Measurements from ENCODE around the gene HSD17B8. TPM values are rescaled to one million over a fixed set of nuclear protein-coding genes. Genes with fewer than 3 reads are reported as not detected.

The HSD17B8 gene
- polyA plus RNA-seq, 2 of the 4 experiments (the other 2 are of a cell fraction) = 9.5 to 16.5 TPM

DNA sequence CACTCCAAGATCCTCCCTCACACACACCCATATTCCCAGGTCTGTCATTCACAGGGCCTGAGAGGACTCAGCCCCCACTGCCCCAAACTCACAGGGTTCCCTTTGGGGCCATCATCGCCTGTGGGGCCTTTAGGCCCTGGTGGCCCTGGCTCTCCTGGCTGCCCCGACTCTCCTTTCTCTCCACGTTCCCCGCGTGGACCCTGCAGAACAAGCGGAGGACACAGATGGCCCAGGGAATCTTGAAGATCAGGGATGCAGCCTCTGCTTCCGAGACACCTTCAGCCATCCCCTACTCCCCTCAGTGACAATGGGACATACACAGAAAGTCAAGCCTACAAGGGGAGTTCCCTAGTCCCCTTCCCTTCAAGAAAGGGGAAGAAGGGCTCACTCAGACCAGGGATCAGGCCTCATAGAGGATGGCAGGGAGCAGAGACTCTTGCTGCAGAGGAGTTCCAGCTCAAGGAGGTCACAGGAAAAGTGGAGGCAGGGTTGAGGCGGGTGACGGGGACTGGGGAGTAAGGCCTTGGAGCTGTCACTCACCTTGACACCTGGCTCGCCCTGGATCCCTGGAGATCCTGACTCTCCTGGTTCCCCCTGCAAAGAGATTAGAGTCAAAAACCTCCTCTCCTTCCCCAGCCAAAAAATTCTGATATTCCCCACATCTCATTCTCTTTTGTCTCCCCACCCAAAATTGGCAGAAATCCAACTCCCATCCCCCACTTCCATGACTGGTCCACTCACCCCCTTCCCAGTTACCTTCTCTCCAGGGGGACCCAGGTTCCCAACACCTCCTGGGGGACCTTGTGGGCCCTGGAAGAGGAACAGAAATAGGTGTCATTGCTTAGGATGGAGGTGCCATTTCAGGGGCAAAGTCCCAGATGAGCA lies 34.9 kb upstream of the HSD17B8 start:
- Histone ChIP-seq H3K4me3 (no peak overlapping the region), H3K9me3 (no peaks in the 10 kb centered on the region), H3K4me1 (no peaks in the 10 kb centered on the region), H3K4me2 (no peak overlapping the region), H3K27ac (no peak overlapping the region)
- 88% methylated on average over 9 of the region's 10 CpGs for WGBS (ENCODE audit: missing lambda C conversion rate)
- FAIRE-seq = no peak
- ATAC-seq = no peak
- CTCF ChIA-PET = interaction anchor here (0.6 kb wide), 1 partner anchor 1253 kb away, joined by 3 read pairs; no protein-coding TSS in a partner anchor
- TF ChIP-seq, protein P1, sequence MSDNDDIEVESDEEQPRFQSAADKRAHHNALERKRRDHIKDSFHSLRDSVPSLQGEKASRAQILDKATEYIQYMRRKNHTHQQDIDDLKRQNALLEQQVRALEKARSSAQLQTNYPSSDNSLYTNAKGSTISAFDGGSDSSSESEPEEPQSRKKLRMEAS (IDR thresholded peaks at IDR 0.05) = no peak
- TF ChIP-seq FOSL2 (IDR thresholded peaks at IDR 0.05) (no peak), FOSL2 (CRISPR knock-in tag; IDR thresholded peaks at IDR 0.05) (no peak), RARB (CRISPR knock-in tag; IDR thresholded peaks at IDR 0.05) (no peak), POLR2AphosphoS2 (conservative IDR thresholded peaks at IDR 0.05; ENCODE audit: low read length) (no peak), CHD4 (IDR thresholded peaks at IDR 0.05; ENCODE audit: borderline replicate concordance) (no peak), RCOR1 (IDR thresholded peaks at IDR 0.05; ENCODE audit: low read depth, low read length) (no peak), CBX2 (IDR thresholded peaks at IDR 0.05; ENCODE audit: borderline replicate concordance, low read depth) (no peak), ZC3H11A (IDR thresholded peaks at IDR 0.05) (no peak), POLR2A (IDR thresholded peaks at IDR 0.05; ENCODE audit: low read length) (no peak), HDAC2 (IDR thresholded peaks at IDR 0.05) (no peak)
- TF ChIP-seq, protein P2, sequence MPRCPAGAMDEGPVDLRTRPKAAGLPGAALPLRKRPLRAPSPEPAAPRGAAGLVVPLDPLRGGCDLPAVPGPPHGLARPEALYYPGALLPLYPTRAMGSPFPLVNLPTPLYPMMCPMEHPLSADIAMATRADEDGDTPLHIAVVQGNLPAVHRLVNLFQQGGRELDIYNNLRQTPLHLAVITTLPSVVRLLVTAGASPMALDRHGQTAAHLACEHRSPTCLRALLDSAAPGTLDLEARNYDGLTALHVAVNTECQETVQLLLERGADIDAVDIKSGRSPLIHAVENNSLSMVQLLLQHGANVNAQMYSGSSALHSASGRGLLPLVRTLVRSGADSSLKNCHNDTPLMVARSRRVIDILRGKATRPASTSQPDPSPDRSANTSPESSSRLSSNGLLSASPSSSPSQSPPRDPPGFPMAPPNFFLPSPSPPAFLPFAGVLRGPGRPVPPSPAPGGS (IDR thresholded peaks at IDR 0.05) = no peak
- TF ChIP-seq, protein P3, sequence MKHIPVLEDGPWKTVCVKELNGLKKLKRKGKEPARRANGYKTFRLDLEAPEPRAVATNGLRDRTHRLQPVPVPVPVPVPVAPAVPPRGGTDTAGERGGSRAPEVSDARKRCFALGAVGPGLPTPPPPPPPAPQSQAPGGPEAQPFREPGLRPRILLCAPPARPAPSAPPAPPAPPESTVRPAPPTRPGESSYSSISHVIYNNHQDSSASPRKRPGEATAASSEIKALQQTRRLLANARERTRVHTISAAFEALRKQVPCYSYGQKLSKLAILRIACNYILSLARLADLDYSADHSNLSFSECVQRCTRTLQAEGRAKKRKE (CRISPR knock-in tag; IDR thresholded peaks at IDR 0.05; ENCODE audit: low read depth) = no peak
- POLR2A ChIA-PET = no interaction called here
- DNase-seq (ENCODE audit: low read depth in 1 of 2, low spot score in 1 of 2) = no peak

DNA sequence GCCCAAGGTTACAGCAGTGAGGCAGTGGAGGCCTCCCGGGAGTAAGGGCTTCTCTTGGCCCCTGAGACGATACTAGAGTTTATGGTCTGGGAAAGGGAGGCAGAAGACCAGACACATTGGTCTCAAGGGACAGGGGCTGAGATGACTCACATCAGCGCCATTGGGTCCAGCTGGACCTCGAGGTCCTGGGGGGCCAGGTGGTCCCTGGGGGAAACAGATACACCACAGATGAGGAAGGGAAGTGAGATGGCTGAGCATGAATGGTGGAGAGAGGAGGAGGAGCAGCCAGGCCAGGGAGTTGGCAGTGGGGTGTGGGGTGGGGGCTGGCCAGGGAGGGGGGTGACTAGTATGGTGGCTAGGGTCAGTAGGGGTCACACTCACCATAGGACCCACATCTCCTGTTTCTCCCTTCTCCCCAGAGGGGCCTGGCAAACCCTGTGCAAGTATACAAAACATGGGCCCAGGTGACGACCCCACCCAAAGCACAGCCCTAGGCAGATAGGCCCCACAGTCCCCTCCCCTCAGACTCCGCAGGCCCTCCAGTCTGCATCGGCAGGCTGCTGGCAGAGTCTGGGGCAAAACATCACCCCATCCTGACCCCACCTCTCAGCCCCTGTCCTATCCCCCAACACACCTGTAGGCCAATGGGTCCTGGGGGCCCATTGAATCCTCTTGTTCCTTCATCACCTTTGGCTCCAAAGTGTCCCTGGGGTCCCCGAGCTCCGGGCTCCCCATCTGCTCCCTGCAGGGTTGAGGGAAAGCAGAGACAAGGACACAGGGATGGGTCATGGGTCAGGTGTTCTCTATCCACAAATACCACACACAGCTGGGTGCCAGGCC lies 34.1 kb upstream of the HSD17B8 start:
- ATAC-seq (no peak), DNase-seq (ENCODE audit: low read depth in 1 of 2, low spot score in 1 of 2) (no peak), FAIRE-seq (no peak)
- Histone ChIP-seq H3K27ac (no peak overlapping the region), H3K4me3 (no peak overlapping the region), H3K4me2 (no peak overlapping the region), H3K9me3 (no peaks in the 10 kb centered on the region), H3K4me1 (no peaks in the 10 kb centered on the region)
- ChIA-PET POLR2A (no interaction called here), CTCF (no interaction called here)
- 77% methylated on average over 9 of the region's 9 CpGs for WGBS (ENCODE audit: missing lambda C conversion rate)
- TF ChIP-seq, protein P1 (IDR thresholded peaks at IDR 0.05) = no peak
- no peak for TF ChIP-seq SMC3 (IDR thresholded peaks at IDR 0.05)
- no peak for TF ChIP-seq ZSCAN20 (CRISPR knock-in tag; IDR thresholded peaks at IDR 0.05)
- no peak for TF ChIP-seq NFE2L2 (conservative IDR thresholded peaks at IDR 0.05; ENCODE audit: low read length)
- TF ChIP-seq MYC (IDR thresholded peaks at IDR 0.05; ENCODE audit: borderline replicate concordance, low read length) = no peak
- TF ChIP-seq HOXA7 (CRISPR knock-in tag; IDR thresholded peaks at IDR 0.05) = no peak
- no peak for TF ChIP-seq EHF (CRISPR knock-in tag; IDR thresholded peaks at IDR 0.05)
- TF ChIP-seq, protein P4, sequence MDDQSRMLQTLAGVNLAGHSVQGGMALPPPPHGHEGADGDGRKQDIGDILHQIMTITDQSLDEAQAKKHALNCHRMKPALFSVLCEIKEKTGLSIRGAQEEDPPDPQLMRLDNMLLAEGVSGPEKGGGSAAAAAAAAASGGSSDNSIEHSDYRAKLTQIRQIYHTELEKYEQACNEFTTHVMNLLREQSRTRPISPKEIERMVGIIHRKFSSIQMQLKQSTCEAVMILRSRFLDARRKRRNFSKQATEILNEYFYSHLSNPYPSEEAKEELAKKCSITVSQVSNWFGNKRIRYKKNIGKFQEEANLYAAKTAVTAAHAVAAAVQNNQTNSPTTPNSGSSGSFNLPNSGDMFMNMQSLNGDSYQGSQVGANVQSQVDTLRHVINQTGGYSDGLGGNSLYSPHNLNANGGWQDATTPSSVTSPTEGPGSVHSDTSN (IDR thresholded peaks at IDR 0.05) = no peak
- no peak for TF ChIP-seq EHMT2 (IDR thresholded peaks at IDR 0.05; ENCODE audit: low read depth)
- no peak for TF ChIP-seq POLR2AphosphoS2 (conservative IDR thresholded peaks at IDR 0.05; ENCODE audit: low read length)
- no peak for TF ChIP-seq MAFK (IDR thresholded peaks at IDR 0.05; ENCODE audit: partially characterized antibody)
- no peak for TF ChIP-seq KDM5A (IDR thresholded peaks at IDR 0.05)
- TF ChIP-seq, protein P5, sequence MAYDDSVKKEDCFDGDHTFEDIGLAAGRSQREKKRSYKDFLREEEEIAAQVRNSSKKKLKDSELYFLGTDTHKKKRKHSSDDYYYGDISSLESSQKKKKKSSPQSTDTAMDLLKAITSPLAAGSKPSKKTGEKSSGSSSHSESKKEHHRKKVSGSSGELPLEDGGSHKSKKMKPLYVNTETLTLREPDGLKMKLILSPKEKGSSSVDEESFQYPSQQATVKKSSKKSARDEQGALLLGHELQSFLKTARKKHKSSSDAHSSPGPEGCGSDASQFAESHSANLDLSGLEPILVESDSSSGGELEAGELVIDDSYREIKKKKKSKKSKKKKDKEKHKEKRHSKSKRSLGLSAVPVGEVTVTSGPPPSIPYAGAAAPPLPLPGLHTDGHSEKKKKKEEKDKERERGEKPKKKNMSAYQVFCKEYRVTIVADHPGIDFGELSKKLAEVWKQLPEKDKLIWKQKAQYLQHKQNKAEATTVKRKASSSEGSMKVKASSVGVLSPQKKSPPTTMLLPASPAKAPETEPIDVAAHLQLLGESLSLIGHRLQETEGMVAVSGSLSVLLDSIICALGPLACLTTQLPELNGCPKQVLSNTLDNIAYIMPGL (CRISPR knock-in tag; IDR thresholded peaks at IDR 0.05; ENCODE audit: borderline replicate concordance) = no peak
- TF ChIP-seq ZFP36 (IDR thresholded peaks at IDR 0.05; ENCODE audit: borderline replicate concordance, partially characterized antibody) = no peak
- TF ChIP-seq, protein P2 (IDR thresholded peaks at IDR 0.05) = no peak
- TF ChIP-seq, protein P6, sequence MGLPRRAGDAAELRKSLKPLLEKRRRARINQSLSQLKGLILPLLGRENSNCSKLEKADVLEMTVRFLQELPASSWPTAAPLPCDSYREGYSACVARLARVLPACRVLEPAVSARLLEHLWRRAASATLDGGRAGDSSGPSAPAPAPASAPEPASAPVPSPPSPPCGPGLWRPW (IDR thresholded peaks at IDR 0.05) = no peak
- no peak for TF ChIP-seq RCOR1 (IDR thresholded peaks at IDR 0.05; ENCODE audit: low read depth, low read length)
- no peak for TF ChIP-seq KDM1A (IDR thresholded peaks at IDR 0.05; ENCODE audit: low read depth)
- TF ChIP-seq EP300 (IDR thresholded peaks at IDR 0.05) = no peak
- no peak for TF ChIP-seq GATA3 (IDR thresholded peaks at IDR 0.05; ENCODE audit: borderline replicate concordance)
